Transverse colon (tissue), 4 donors: ENCODE data around the gene LAMB1. TPM values are rescaled to one million over a fixed set of nuclear protein-coding genes. Genes with fewer than 3 reads are reported as not detected.

Experiments used
- DNase-seq: peaks from one replicate; pipeline ENCODE4 v3.0.0-alpha.2; 2019
- H3K27ac ChIP-seq, 4 donors: fragments of 200-600 bp; sonication (generic); 2 replicates each; pipeline ENCODE4 v1.5.1; 2016 to 2018; ENCODE audit warnings: inconsistent platforms in 4 of 4
- H3K27me3 ChIP-seq: fragments of 200-600 bp; sonication (generic); 2 replicates; pipeline ENCODE4 v1.5.1; 2017; ENCODE audit warnings: inconsistent platforms
- H3K36me3 ChIP-seq, 4 donors: fragments of 200-600 bp; sonication (generic); 2 replicates each; pipeline ENCODE4 v1.5.1; 2017 to 2019; ENCODE audit warnings: inconsistent platforms in 4 of 4
- H3K4me1 ChIP-seq, 4 donors: fragments of 200-600 bp; sonication (generic); 2 replicates each; pipeline ENCODE4 v1.5.1; 2017 to 2020; ENCODE audit warnings: inconsistent platforms in 4 of 4
- H3K4me3 ChIP-seq, 4 donors: fragments of 200-600 bp; sonication (generic); 1 replicate in 1 of 4; 2 replicates in 3 of 4; pipeline versions ENCODE4 v1.5.1 to v1.6.1; 2017 to 2019; ENCODE audit warnings: inconsistent platforms in 4 of 4
- H3K9me3 ChIP-seq, 2 donors: fragments of 200-600 bp; sonication (generic); 2 replicates each; pipeline ENCODE4 v1.5.1; 2017 to 2019; ENCODE audit warnings: inconsistent platforms in 2 of 2
- EP300 ChIP-seq: sonication (generic); formaldehyde crosslinking; IDR thresholded peaks from one replicate; pipeline ENCODE4 v1.6.1; 2017; ENCODE audit warnings: antibody characterized with exemption, low read depth
- POLR2A ChIP-seq: fragments of 450-650 bp; IDR thresholded peaks from one replicate; pipeline ENCODE4 v1.6.1; 2016; ENCODE audit warnings: antibody characterized with exemption, mild to moderate bottlenecking, moderate library complexity
- POLR2AphosphoS5 ChIP-seq, 3 donors: sonication (generic); formaldehyde crosslinking; IDR thresholded peaks; one replicate each; pipeline ENCODE4 v1.6.1; 2016; ENCODE audit warnings: antibody characterized with exemption in 3 of 3
- WGBS, 2 donors: methylation state at CpG; one replicate each; pipeline ENCODE4 v1.1.5; 2018; ENCODE audit warnings: low coverage in 1 of 2; 5-methylcytosine and 5-hydroxymethylcytosine counted together
- in situ Hi-C, 4 donors: fragments of 200-750 bp; cut with MboI; loops; one replicate each; pipeline versions ENCODE4 v1.15.0 to v1.15.1; 2017; ENCODE audit warnings: low sequenced_read_pairs in 3 of 4, low pct_ligation_motif_present in 1 of 4, low pct_unique_long_range_greater_than_20kb in 1 of 4
- intact Hi-C: fragments of 100-400 bp; cut with DNase I; formaldehyde crosslinking; loops from one replicate; pipeline ENCODE4 v1.15.1; 2023; ENCODE audit warnings: low total_unique reads
- total RNA-seq, 4 donors: library from RNA; depleted of rRNA; stranded (reverse); fragments of >200 nt; gene quantifications; one replicate each; pipeline ENCODE4 v1.1.0, GENCODE V29; 2016
- TF ChIP-seq, protein P1 (sequence below), 5 experiments: fragments of 200-600 bp in 3 of 5; fragments of 450-650 bp in 2 of 5; sonication (generic) in 3 of 5; IDR thresholded peaks; 1 replicate in 2 of 5; 2 replicates in 3 of 5; pipeline ENCODE4 v1.5.1; 2016 to 2017; ENCODE audit warnings: antibody characterized with exemption in 5 of 5, inconsistent platforms in 3 of 5, mild to moderate bottlenecking in 2 of 5, moderate library complexity in 1 of 5

LAMB1 gene
- total RNA-seq, 4 donors from 2014 or later: 54.2 to 119 (median 90.3) TPM

DNA sequence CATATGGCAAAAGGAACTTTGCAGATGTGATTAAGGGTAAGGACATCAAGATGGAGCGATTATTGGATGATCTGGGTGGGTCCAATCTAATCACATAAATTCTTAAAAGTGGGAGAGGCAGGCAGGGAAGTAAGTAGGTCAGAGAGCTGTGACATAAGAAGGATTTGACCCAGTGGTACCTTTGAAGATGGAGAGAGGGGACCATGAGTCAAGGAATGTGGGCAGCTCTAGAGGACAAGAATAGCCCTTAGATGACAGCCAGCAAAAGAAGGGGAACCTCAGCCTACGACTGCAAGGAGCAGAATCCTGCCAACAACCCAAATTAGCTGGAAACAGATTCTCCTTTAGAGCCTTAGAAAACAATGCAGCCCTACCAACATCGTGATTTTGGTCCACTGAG, 34.5 kb downstream of the LAMB1 start:
- WGBS, 2 donors: 66 to 78% methylated on average over 1 to 3 of the region's 3 CpGs
- intact Hi-C loops: no loop called here
- in situ Hi-C loops: no loop called here
- TF ChIP-seq POLR2A (no peak), EP300 (no peak), POLR2AphosphoS5 (IDR thresholded peaks at IDR 0.05) (no peak)
- TF ChIP-seq, protein P1, sequence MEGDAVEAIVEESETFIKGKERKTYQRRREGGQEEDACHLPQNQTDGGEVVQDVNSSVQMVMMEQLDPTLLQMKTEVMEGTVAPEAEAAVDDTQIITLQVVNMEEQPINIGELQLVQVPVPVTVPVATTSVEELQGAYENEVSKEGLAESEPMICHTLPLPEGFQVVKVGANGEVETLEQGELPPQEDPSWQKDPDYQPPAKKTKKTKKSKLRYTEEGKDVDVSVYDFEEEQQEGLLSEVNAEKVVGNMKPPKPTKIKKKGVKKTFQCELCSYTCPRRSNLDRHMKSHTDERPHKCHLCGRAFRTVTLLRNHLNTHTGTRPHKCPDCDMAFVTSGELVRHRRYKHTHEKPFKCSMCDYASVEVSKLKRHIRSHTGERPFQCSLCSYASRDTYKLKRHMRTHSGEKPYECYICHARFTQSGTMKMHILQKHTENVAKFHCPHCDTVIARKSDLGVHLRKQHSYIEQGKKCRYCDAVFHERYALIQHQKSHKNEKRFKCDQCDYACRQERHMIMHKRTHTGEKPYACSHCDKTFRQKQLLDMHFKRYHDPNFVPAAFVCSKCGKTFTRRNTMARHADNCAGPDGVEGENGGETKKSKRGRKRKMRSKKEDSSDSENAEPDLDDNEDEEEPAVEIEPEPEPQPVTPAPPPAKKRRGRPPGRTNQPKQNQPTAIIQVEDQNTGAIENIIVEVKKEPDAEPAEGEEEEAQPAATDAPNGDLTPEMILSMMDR (IDR thresholded peaks at IDR 0.05): no peak
- peaks cover 0 to 57% (median 19%) of the 10 kb centered on the region in 4 donors for H3K4me1 ChIP-seq
- no peaks in the 10 kb centered on the region for H3K27me3 ChIP-seq
- DNase-seq: no peak
- H3K9me3 ChIP-seq: no peaks in the 10 kb centered on the region
- H3K27ac ChIP-seq: peak overlapping the region in 3 of 4 donors; percentile 5 to 22 (median 16)
- peaks cover 0 to 13% (median 6%) of the 10 kb centered on the region in 4 donors for H3K36me3 ChIP-seq
- H3K4me3 ChIP-seq: no peak overlapping the region

DNA sequence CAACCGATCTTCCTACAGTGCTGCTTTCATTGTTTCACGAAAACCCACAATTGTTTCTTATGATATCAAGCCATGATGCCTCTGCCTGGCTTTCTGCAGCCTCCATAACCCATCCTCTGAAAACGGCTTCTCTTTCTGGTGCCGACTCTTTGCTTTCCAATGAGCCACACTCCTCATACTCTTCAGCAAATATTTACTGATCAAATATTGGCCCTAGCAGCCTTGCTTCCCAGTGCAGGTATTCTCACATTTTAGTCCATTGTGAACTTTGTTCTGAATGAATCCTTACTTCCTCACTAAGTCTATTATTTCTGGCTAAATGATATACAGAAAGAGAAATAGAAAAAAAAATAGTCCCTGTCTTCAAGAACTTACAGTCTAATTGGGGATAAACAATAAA, 35.5 kb downstream of the LAMB1 start:
- no peak for DNase-seq
- Histone ChIP-seq H3K9me3 (no peaks in the 10 kb centered on the region), H3K27ac (peak overlapping the region in 2 of 4 donors; percentile 20 to 22), H3K27me3 (no peaks in the 10 kb centered on the region), H3K4me3 (no peak overlapping the region), H3K4me1 (peaks cover 0 to 48% (median 19%) of the 10 kb centered on the region in 4 donors), H3K36me3 (peaks cover 0 to 22% (median 6%) of the 10 kb centered on the region in 4 donors)
- in situ Hi-C loops (no loop called here), intact Hi-C loops (no loop called here)
- no peak for TF ChIP-seq EP300
- TF ChIP-seq, protein P1 (IDR thresholded peaks at IDR 0.05): no peak
- no peak for TF ChIP-seq POLR2A
- no peak for TF ChIP-seq POLR2AphosphoS5 (IDR thresholded peaks at IDR 0.05)
- WGBS, 2 donors: 40 to 59% methylated on average over 3 to 4 of the region's 4 CpGs

DNA sequence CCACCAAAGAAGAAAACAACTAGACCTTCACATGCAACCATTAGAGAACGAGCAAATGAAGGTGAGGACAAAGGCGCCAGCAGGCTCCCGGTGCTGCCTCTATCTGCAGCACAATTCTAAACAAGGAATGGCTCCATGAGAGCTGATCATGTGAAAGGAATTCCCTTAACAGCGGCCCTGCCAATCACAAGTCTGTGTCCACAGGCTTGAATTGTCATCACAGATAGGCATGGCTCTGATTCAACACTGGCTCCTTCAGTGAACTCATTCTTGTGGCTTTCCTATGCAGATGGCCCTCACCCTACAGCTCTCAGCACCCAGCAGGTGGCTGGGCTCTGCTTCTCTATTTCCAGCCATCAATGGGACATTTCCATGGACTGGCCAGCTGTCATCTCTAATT, 36.2 kb downstream of the LAMB1 start:
- H3K27ac ChIP-seq: peak overlapping the region in 1 of 4 donors; percentile 20
- no peak for DNase-seq
- no peak overlapping the region for H3K4me3 ChIP-seq
- H3K9me3 ChIP-seq: no peaks in the 10 kb centered on the region
- no peaks in the 10 kb centered on the region for H3K27me3 ChIP-seq
- intact Hi-C loops: no loop called here
- 68 to 84% methylated on average over 4 of the region's 4 CpGs for WGBS, 2 donors
- no peak for TF ChIP-seq EP300
- TF ChIP-seq, protein P1 (IDR thresholded peaks at IDR 0.05): no peak
- H3K36me3 ChIP-seq: peaks cover 0 to 22% (median 6%) of the 10 kb centered on the region in 4 donors
- H3K4me1 ChIP-seq: peaks cover 3 to 43% (median 16%) of the 10 kb centered on the region in 4 donors
- in situ Hi-C loops: no loop called here

DNA sequence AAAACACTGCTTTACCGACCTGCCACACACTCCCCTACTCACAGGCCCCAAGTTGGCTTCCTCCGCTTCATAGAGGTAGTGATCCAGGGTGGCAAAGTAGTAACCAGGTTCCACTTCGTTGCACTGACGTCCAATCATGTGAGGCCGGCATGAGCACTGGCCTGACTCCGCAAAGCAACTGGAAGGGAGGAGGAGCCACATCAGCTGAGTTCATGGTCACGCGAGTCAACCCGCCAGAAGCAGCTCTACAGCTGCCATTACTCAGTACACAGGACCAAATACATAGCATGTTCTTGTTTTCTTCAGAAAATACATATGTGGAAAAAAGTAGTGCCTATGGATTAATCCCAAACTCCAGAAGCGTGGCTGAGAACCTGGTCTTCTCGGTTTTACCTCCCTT, 38.5 kb downstream of the LAMB1 start:
- in situ Hi-C loops (no loop called here), intact Hi-C loops (no loop called here)
- 95% methylated on average over 11 of the region's 11 CpGs; no CpG with 5 or more reads in 1 of the 2 donors for whole genome bisulfite sequencing, 2 donors
- H3K27me3 ChIP-seq: no peaks in the 10 kb centered on the region
- peaks cover 4 to 25% (median 14%) of the 10 kb centered on the region in 4 donors for H3K4me1 ChIP-seq
- H3K36me3 ChIP-seq: peaks cover 0 to 22% (median 6%) of the 10 kb centered on the region in 4 donors
- no peak for DNase-seq
- no peak for TF ChIP-seq POLR2AphosphoS5 (IDR thresholded peaks at IDR 0.05)
- TF ChIP-seq EP300: no peak
- TF ChIP-seq POLR2A: no peak
- TF ChIP-seq, protein P1 (IDR thresholded peaks at IDR 0.05): no peak
- no peaks in the 10 kb centered on the region for H3K9me3 ChIP-seq
- no peak overlapping the region for H3K27ac ChIP-seq
- H3K4me3 ChIP-seq: no peak overlapping the region
